Right cardiac atrium (tissue), 5 donors: ENCODE measurements around the gene C16orf87. TPM values are rescaled to one million over a fixed set of nuclear protein-coding genes. Genes with fewer than 3 reads are reported as not detected.

Experiments
- ATAC-seq, 2 donors: fragments of 200-7000 bp; cut with Tn5 transposase; one replicate each; pipeline versions ENCODE4 v1.8.0 to v1.9.1; 2020; ENCODE audit warnings: moderate library complexity in 2 of 2, mild to moderate bottlenecking in 1 of 2
- DNase-seq, 3 donors: peaks; one replicate each; pipeline ENCODE4 v3.0.0-alpha.2; 2020
- H3K27ac ChIP-seq: one replicate; pipeline ENCODE4 v1.5.1; 2013; ENCODE audit warnings: mild to moderate bottlenecking, low read length, control low read depth, moderate library complexity
- H3K27me3 ChIP-seq: one replicate; pipeline ENCODE4 v1.6.1; 2013; ENCODE audit not compliant: control insufficient read depth, insufficient read depth
- H3K4me1 ChIP-seq: one replicate; pipeline ENCODE4 v1.6.1; 2013; ENCODE audit warnings: low read length; ENCODE audit not compliant: control insufficient read depth, insufficient read depth
- H3K4me3 ChIP-seq: one replicate; pipeline ENCODE4 v1.5.1; 2013; ENCODE audit warnings: low read length, control low read depth
- H3K9me3 ChIP-seq: one replicate; pipeline ENCODE4 v1.6.1; 2013; ENCODE audit warnings: low read length; ENCODE audit not compliant: control insufficient read depth
- WGBS: extraction: QIAGEN DNeasy Blood & Tissue Kit; methylation state at CpG from one replicate; pipeline ENCODE4 v1.1.7; 2013; 5-methylcytosine and 5-hydroxymethylcytosine counted together
- intact Hi-C, 4 donors: fragments of 100-400 bp; cut with DNase I; formaldehyde crosslinking; loops; one replicate each; pipeline versions ENCODE4 v1.11.0 to v1.14.0; 2022 to 2023
- polyA plus RNA-seq: library from polyadenylated mRNA; stranded (reverse); fragments of 200-250 nt; gene quantifications from one replicate; pipeline ENCODE4 v1.2.3, GENCODE V29; 2013
- total RNA-seq, 4 donors: library from RNA; stranded (reverse); fragmentation: NEBNext Ultra II Directional; extraction: Animal tissue kit (Norgen Biotek cat#: 25700); gene quantifications; one replicate each; pipeline ENCODE4 v1.2.1, GENCODE V29; 2021
- donor health status: healthy with polysubstance abuse.
- donor health status: DM: no; HTN: yes; CAD: no.
- donor health status: DM: no; HTN: no; CAD: no.
- donor health status: DM: no; HTN: yes; CAD: no; lungs with severe emphysema.
- donor health status: DM: yes; HTN: yes; CAD: no.

The C16orf87 gene
- total and polyA plus RNA-seq, 5 donors = 7.5 to 16.7 (median 14.2) TPM

- DNase-seq = peak in 1 of 3 donors; percentile 51
- H3K9me3 ChIP-seq = no peaks in the 10 kb centered on the region
- peak in 1 of 2 donors; percentile 40 for ATAC-seq
- H3K4me1 ChIP-seq = no peaks in the 10 kb centered on the region
- WGBS = 39% methylated on average over 74 of the region's 74 CpGs
- H3K4me3 ChIP-seq = no peak overlapping the region
- H3K27ac ChIP-seq = no peak overlapping the region
- intact Hi-C loops = no loop called here
- no peaks in the 10 kb centered on the region for H3K27me3 ChIP-seq
Observed at GRCh38 chr16:46843898-46844642, 13.1 kb upstream of the C16orf87 start.

DNA sequence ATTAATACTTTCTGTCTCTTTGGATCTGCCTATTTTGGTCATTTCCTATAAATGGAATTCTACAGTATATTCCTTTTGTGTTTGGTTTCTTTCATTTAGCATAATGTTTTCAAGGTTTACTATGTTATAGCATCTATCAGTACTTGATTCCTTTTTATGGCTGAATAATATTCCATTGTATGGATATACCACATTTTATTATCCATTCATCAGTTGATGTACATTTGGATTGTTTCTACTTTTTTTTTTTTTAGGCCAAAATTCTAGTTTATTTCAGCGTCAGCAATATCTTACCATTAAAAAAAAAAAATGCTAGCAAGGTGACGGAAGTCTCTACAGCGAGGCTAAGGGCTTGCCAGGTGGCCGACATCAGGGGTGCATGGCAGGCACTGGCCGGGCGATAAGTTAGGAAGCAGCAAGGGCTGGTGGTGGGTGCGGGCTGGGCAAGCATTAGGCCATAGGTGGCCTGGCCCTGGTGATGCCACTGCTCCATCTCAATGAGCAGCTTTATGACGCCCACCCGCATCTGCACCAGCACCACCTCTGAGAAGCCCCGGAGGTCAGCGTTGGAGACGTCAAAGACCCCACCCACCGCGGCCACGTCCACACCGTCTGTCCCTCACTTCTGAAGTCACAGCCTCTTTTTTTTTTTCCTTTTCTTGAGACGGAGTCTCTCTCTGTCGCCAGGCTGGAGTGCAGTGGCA, 11.4 kb upstream of the C16orf87 start:
- no peaks in the 10 kb centered on the region for H3K4me1 ChIP-seq
- H3K4me3 ChIP-seq = no peak overlapping the region
- no peaks in the 10 kb centered on the region for H3K27me3 ChIP-seq
- ATAC-seq = no peak
- intact Hi-C loops = no loop called here
- DNase-seq = no peak
- no peaks in the 10 kb centered on the region for H3K9me3 ChIP-seq
- 97% methylated on average over 18 of the region's 18 CpGs for WGBS
- H3K27ac ChIP-seq = no peak overlapping the region

GRCh38 chr16:46839986-46840443, 9.0 kb upstream of the C16orf87 start:
- WGBS = 71% methylated on average over 11 of the region's 11 CpGs
- Histone ChIP-seq H3K4me3 (no peak overlapping the region), H3K27ac (no peak overlapping the region), H3K9me3 (no peaks in the 10 kb centered on the region), H3K27me3 (no peaks in the 10 kb centered on the region), H3K4me1 (no peaks in the 10 kb centered on the region)
- ATAC-seq (no peak), DNase-seq (no peak)
- intact Hi-C loops = no loop called here

DNA sequence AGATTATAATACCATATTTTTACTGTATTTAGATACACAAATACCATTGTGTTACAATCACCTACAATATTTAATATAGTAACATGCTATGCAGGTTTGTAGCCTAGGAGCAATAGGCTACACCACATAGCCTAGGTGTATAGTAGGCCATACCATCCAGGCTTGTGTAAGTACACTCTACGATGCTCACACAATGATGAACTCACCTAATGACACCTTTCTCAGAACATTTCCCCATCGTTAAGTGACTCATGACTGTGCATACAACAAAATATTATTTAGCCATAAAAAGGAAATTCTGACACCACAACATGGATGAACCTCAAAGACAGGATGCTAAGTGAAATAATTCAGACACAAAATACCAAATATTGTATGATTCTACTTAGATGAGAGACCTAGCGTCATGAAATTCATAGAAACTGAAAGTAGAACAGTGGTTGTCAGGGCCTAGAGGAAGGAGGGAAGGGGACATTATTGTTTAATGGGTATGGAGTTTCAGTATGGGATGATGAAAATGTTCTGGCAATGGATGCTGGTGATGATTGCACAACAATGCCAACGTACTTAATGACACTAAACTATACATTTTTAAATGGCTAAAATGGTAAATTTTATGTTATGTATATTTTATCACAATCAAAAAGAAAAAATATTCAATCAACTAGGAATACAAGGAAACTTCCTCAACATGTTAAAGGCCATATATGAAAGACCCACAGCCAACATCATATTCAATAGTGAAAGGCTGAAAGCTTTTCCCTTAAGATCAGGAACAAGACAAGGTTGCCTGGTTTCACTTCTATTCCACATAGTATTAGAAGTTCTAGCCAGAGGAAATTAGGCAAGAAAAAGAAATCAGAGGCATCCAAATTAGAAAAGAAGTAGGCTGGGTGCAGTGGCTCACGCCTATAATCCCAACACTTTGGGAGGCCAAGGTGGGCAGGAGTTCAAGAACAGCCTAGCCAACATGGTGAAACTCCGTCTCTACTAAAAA, 5.9 kb upstream of the C16orf87 start:
- Histone ChIP-seq H3K27ac (no peak overlapping the region), H3K4me1 (no peaks in the 10 kb centered on the region), H3K27me3 (no peaks in the 10 kb centered on the region), H3K9me3 (no peaks in the 10 kb centered on the region), H3K4me3 (no peak overlapping the region)
- DNase-seq (no peak), ATAC-seq (no peak)
- 85% methylated on average over 6 of the region's 6 CpGs for WGBS
- intact Hi-C loops = no loop called here

- WGBS = 87% methylated on average over 2 of the region's 2 CpGs
- no peak overlapping the region for H3K4me3 ChIP-seq
- no peak overlapping the region for H3K27ac ChIP-seq
- no peaks in the 10 kb centered on the region for H3K4me1 ChIP-seq
- ATAC-seq (no peak), DNase-seq (no peak)
- intact Hi-C loops = no loop called here
- no peaks in the 10 kb centered on the region for H3K9me3 ChIP-seq
- H3K27me3 ChIP-seq = no peaks in the 10 kb centered on the region
Observed at GRCh38 chr16:46833460-46833800, 2.5 kb upstream of the C16orf87 start.

GRCh38 chr16:46832757-46833459, 1.9 kb upstream of the C16orf87 start:
- no peaks in the 10 kb centered on the region for H3K9me3 ChIP-seq
- H3K4me3 ChIP-seq = no peak overlapping the region
- no peak overlapping the region for H3K27ac ChIP-seq
- ATAC-seq (no peak), DNase-seq (no peak)
- H3K4me1 ChIP-seq = no peaks in the 10 kb centered on the region
- intact Hi-C loops = no loop called here
- WGBS = 87% methylated on average over 7 of the region's 7 CpGs
- no peaks in the 10 kb centered on the region for H3K27me3 ChIP-seq

DNA sequence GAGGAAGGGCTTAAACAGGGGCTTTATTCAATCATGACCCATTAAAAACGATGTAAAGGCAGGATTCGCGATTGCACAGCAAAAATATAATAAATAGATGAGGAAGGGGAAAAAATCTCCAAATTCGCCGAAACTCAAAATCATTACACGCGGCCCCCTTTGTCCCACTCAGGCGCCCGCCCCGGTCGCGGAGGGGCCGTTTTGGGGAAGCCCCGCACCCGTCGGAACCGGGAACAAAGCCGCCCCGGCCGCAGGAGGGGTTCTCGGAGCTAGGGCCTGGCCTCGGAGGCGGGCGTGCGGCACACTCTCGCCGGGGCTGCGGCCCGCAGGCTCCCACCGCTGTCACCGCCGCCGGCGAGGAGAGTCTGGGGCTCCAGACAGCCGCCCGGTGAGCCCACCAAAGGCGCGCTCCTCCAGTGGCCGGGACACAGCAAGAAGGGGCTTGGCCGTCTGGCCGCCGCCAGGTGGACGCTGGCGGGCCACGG, 521 bp downstream of the C16orf87 start:
- peak; percentile 53 to 57 for ATAC-seq
- WGBS = under 1% methylated on average over 45 of the region's 45 CpGs

DNA sequence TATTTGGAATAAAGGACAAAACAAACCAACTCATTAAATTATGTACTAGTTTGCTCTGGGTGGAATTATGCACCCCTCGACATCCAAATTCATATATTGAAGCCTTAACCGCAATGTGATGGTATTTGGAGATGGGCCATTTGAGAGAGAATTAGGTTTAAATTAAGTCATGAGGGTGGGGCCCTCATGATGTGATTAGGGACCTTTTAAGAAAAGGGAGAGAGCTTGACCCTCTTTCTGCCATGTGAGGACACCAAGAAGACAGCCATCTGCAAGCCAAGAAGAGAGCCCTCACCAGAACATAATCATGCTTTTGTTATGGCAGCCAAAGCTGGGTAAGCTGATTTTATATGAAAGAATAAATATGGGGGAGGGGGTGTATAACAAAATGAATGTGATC, 2.0 kb downstream of the C16orf87 start:
- Histone ChIP-seq H3K4me1 (no peaks in the 10 kb centered on the region), H3K27ac (no peak overlapping the region), H3K27me3 (no peaks in the 10 kb centered on the region), H3K4me3 (no peak overlapping the region), H3K9me3 (no peaks in the 10 kb centered on the region)
- intact Hi-C loops = no loop called here
- WGBS = 99% methylated on average over 2 of the region's 2 CpGs
- ATAC-seq = no peak
- no peak for DNase-seq

More for the DNA sequence above, 521 bp downstream of the C16orf87 start:
- H3K27ac ChIP-seq = peak overlapping the region; percentile 89
- no peaks in the 10 kb centered on the region for H3K4me1 ChIP-seq
- DNase-seq = peak; percentile 50 to 78 (median 76)
- intact Hi-C loops = no loop called here
- no peaks in the 10 kb centered on the region for H3K27me3 ChIP-seq
- no peaks in the 10 kb centered on the region for H3K9me3 ChIP-seq
- peak overlapping the region; percentile 83 for H3K4me3 ChIP-seq

DNA sequence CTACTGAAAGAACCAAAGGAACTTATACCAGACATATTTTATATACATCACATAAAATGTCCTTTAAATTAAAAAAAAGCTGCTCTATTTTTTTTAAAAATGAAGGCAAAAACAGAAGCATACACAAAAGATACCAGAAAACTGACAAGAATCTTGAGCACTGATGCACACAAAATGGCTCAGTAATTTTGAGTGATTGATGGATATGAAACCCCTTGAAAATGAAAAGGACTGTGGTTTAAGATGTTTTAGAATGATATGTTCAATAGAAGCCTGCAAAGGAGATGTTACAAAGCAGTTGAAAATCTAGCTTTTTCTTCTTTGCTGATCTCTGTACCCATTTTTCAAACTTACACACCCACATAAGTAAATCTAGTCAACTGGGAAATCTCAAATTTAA, 2.7 kb downstream of the C16orf87 start:
- Histone ChIP-seq H3K27me3 (no peaks in the 10 kb centered on the region), H3K4me3 (no peak overlapping the region), H3K27ac (no peak overlapping the region), H3K9me3 (no peaks in the 10 kb centered on the region), H3K4me1 (no peaks in the 10 kb centered on the region)
- ATAC-seq = no peak
- DNase-seq = no peak
- intact Hi-C loops = no loop called here

- 86% methylated on average over 3 of the region's 3 CpGs for WGBS
- Histone ChIP-seq H3K4me1 (peaks cover 1% of the 10 kb centered on the region), H3K27ac (no peak overlapping the region), H3K27me3 (no peaks in the 10 kb centered on the region), H3K4me3 (no peak overlapping the region), H3K9me3 (no peaks in the 10 kb centered on the region)
- DNase-seq (no peak), ATAC-seq (no peak)
- intact Hi-C loops = no loop called here
Observed at GRCh38 chr16:46826631-46827030, 4.3 kb downstream of the C16orf87 start.
